Neural crest cell (in vitro differentiated cells): ENCODE results near the gene CIB2. TPM values are rescaled to one million over a fixed set of nuclear protein-coding genes. Genes with fewer than 3 reads are reported as not detected.

ENCODE experiments used
- DNase-seq: peaks from one replicate; pipeline ENCODE4 v3.0.0; 2021; ENCODE audit warnings: low read depth, mixed read lengths, low spot score
- H3K27ac Mint-ChIP-seq: one replicate; pipeline ENCODE4 v1.8.0; 2021; ENCODE audit warnings: mild to moderate bottlenecking, mixed read lengths; ENCODE audit not compliant: unreplicated experiment
- H3K27me3 Mint-ChIP-seq: 2 replicates; pipeline ENCODE4 v1.8.0; 2021; ENCODE audit warnings: low read depth, mild to moderate bottlenecking, mixed read lengths
- H3K36me3 Mint-ChIP-seq: 2 replicates; pipeline ENCODE4 v1.8.0; 2021; ENCODE audit warnings: low read depth, mild to moderate bottlenecking, mixed read lengths
- H3K4me1 Mint-ChIP-seq: 2 replicates; pipeline ENCODE4 v1.8.0; 2021; ENCODE audit warnings: mixed read lengths
- H3K4me3 Mint-ChIP-seq: one replicate; pipeline ENCODE4 v1.8.0; 2021; ENCODE audit warnings: mild to moderate bottlenecking, mixed read lengths
- H3K9me3 Mint-ChIP-seq: 2 replicates; pipeline ENCODE4 v1.8.0; 2021; ENCODE audit warnings: mixed read lengths
- total RNA-seq: library from RNA; stranded (reverse); gene quantifications from 2 replicates; pipeline ENCODE4 v1.2.1, GENCODE V29; 2021
- TF ChIP-seq, protein P1 (sequence below): fragments of 200-600 bp; sonication (generic); conservative IDR thresholded peaks from 2 replicates; pipeline ENCODE4 v1.5.0; 2021; ENCODE audit warnings: antibody characterized with exemption, mild to moderate bottlenecking

CIB2 gene
- total RNA-seq, 1 donor from 2014 or later, result 37.7 TPM

DNA sequence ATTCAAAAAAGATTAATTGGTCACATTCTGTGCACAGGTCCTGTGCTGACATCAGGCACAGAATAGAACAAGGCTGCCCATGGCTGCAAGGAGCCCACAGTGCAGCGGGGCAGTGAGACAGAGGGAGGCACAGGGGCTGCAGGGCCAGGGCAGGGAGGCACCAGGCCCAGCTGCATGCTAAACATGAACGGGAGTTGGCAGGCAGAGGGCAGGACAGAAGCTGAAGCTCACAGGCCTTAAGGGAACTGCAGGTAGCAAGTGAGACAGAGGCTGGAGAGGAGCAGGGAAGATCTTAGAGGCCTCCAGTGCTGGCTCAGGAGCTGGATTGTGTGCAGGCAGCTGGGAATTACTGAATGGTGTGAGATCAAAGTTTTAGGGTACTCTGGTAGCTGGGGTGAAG, 44.1 kb upstream of the CIB2 start:
- no peaks in the 10 kb centered on the region for H3K9me3 Mint-ChIP-seq
- no peak overlapping the region for H3K27ac Mint-ChIP-seq
- H3K4me1 Mint-ChIP-seq, result no peaks in the 10 kb centered on the region
- TF ChIP-seq, protein P1, sequence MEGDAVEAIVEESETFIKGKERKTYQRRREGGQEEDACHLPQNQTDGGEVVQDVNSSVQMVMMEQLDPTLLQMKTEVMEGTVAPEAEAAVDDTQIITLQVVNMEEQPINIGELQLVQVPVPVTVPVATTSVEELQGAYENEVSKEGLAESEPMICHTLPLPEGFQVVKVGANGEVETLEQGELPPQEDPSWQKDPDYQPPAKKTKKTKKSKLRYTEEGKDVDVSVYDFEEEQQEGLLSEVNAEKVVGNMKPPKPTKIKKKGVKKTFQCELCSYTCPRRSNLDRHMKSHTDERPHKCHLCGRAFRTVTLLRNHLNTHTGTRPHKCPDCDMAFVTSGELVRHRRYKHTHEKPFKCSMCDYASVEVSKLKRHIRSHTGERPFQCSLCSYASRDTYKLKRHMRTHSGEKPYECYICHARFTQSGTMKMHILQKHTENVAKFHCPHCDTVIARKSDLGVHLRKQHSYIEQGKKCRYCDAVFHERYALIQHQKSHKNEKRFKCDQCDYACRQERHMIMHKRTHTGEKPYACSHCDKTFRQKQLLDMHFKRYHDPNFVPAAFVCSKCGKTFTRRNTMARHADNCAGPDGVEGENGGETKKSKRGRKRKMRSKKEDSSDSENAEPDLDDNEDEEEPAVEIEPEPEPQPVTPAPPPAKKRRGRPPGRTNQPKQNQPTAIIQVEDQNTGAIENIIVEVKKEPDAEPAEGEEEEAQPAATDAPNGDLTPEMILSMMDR, result no peak
- DNase-seq, result no peak
- H3K27me3 Mint-ChIP-seq, result no peaks in the 10 kb centered on the region
- peaks cover 15% of the 10 kb centered on the region for H3K36me3 Mint-ChIP-seq
- H3K4me3 Mint-ChIP-seq, result no peak overlapping the region

DNA sequence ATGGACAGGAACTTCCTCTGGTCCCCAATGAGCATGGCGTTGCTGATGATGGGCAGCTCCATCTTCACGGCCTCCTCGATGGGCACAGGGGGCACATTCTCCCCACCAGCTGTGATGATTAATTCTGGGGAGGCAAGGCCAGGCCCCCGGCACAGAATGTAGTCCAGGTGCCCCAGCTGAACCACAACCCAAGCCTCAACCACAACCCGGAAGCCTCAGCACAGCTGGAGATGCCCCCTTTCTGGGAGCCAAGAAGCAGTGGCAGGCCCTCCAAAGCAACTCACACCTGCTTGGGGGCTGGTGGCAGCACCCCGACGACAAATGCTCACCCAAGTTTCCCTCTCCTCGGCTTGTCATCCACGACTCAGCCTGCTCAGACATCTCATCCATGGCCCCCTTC, 43.2 kb upstream of the CIB2 start:
- TF ChIP-seq, protein P1, result no peak

DNA sequence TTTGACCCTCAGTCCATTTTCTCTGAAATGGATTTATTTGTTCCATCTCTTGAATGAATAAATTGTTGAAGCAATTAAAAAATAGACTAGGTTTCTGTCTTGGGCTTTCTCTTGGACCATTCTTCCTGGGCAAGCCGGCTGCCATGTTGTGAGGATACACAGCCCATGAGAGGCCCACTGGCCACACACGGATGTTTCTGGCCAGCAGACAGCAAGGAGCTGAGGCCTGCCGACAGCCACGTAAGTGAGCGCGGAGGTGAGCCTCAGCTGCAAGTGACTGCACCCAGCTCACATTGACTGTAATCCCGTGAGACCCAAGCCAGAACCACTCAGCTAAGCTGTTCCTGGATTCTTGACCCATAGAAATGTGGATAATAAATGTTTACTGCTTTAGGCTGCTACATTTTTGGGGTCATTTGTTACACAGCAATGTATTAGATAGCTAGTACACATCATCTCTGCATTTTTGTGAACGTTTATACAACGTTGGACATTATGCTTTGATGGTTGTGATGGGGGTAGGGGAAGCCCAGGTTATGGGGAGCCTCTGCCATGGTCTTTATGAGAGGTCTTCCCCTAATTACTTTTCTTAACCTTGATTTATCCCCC, 40.7 kb upstream of the CIB2 start:
- Mint-ChIP-seq H3K9me3 (no peaks in the 10 kb centered on the region), H3K4me3 (no peak overlapping the region), H3K4me1 (no peaks in the 10 kb centered on the region), H3K27ac (no peak overlapping the region), H3K27me3 (no peaks in the 10 kb centered on the region), H3K36me3 (peaks cover 18% of the 10 kb centered on the region)
- TF ChIP-seq, protein P1, result no peak
- DNase-seq, result no peak

More for the DNA sequence above, 43.2 kb upstream of the CIB2 start:
- Mint-ChIP-seq H3K4me1 (no peaks in the 10 kb centered on the region), H3K36me3 (peaks cover 15% of the 10 kb centered on the region), H3K9me3 (no peaks in the 10 kb centered on the region), H3K4me3 (no peak overlapping the region), H3K27ac (peak overlapping the region; percentile 90), H3K27me3 (no peaks in the 10 kb centered on the region)
- no peak for DNase-seq

DNA sequence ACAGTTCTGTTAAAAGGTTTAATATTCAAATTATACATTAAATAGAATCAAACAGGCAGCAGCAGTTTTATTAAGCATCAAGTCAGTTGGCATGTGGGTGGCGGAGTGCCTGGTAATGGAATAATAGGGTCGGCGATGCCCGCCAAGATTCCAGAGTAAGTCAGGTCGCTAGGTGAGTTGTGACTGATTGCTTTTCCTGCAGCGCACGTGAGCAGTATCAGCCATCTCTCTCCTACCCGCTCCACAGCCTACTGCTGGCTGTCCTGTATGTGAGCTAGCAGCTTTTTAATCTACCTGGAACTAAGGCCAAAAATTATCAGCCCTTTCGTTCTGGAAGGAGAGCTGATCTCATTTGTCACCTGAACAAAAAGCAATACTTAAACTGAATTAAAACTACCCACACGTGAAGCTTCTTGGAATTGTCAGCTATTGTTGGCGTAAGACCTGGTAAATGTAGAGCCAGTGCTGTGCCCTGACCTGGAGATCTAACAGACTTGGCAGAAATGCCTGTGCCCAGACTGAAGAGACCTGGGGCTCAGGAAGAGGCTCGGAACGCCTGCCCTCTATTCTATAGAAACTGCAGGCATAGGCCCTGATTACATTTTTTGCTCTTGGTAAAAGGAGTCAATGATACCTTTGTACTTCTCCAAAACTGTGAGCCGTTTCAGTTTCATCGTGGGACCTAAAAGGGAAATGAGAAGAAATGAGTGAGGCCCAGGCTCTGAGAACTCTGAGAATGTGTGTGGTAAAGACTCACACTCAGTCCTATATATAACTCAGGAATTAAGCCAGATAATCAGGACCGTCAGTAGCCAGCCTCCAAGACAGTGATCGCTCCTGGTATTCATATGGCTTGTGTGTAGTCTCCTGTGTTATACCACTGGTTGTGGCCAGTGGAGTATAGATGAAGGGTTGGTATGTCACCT, 39.9 kb upstream of the CIB2 start:
- H3K9me3 Mint-ChIP-seq, result no peaks in the 10 kb centered on the region
- no peak overlapping the region for H3K4me3 Mint-ChIP-seq
- TF ChIP-seq, protein P1, result no peak
- H3K4me1 Mint-ChIP-seq, result no peaks in the 10 kb centered on the region
- no peak overlapping the region for H3K27ac Mint-ChIP-seq
- DNase-seq, result no peak
- peaks cover 20% of the 10 kb centered on the region for H3K36me3 Mint-ChIP-seq
- H3K27me3 Mint-ChIP-seq, result no peaks in the 10 kb centered on the region

DNA sequence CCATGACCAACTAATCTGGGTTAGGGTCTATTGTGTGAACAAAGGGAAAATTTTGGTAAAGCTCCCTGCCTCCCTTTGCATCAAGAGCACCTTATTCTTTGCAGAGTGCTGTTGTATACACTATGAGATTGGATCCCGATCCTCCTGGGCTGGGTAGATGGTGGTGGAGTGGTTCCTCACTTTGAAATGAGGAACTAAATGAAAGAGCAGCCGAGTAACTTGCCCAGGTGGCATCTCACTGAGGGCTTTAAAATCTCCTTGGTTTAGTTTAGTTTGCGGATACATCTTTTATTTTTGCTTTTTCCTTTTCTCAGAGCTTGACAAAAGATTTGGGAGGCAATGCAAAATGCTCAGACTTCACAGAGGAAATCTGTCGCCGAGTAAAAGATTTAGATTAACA, 37.4 kb upstream of the CIB2 start:
- TF ChIP-seq, protein P1, result no peak
- Mint-ChIP-seq H3K4me1 (no peaks in the 10 kb centered on the region), H3K27me3 (no peaks in the 10 kb centered on the region), H3K9me3 (no peaks in the 10 kb centered on the region), H3K27ac (no peak overlapping the region), H3K36me3 (peaks cover 24% of the 10 kb centered on the region), H3K4me3 (no peak overlapping the region)
- DNase-seq, result no peak
